ENCODE measurements around the gene TMEM213. TPM values are rescaled to one million over a fixed set of nuclear protein-coding genes. Genes with fewer than 3 reads are reported as not detected.

The TMEM213 gene
- total RNA-seq, 1 donor from 2014 or later, result not detected

DNA sequence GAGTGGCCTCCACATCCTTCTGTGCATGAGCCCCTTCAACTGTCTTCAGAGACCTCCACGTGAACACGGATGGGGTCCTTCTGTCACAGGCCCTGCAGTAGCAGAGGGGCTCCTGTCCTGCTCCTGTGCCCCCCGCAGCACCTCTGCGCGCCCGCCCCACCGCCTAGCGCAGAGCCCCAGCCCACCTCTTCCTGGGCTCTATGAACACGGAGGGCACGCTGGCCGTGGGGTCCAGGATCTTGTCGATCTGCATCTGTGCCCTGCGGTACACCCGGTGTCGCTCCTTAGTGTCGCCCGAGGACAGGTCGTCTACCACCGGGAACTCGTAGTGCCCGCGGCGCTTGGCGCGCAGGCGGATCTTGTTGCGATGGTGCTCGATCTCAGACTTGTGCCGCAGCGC, 71.6 kb downstream of the TMEM213 start:
- TF ChIP-seq, protein P1, sequence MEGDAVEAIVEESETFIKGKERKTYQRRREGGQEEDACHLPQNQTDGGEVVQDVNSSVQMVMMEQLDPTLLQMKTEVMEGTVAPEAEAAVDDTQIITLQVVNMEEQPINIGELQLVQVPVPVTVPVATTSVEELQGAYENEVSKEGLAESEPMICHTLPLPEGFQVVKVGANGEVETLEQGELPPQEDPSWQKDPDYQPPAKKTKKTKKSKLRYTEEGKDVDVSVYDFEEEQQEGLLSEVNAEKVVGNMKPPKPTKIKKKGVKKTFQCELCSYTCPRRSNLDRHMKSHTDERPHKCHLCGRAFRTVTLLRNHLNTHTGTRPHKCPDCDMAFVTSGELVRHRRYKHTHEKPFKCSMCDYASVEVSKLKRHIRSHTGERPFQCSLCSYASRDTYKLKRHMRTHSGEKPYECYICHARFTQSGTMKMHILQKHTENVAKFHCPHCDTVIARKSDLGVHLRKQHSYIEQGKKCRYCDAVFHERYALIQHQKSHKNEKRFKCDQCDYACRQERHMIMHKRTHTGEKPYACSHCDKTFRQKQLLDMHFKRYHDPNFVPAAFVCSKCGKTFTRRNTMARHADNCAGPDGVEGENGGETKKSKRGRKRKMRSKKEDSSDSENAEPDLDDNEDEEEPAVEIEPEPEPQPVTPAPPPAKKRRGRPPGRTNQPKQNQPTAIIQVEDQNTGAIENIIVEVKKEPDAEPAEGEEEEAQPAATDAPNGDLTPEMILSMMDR (conservative IDR thresholded peaks at IDR 0.05), result no peak
- Mint-ChIP-seq H3K36me3 (ENCODE audit: low read depth) (peaks cover 17% of the 10 kb centered on the region), H3K9me3 (no peaks in the 10 kb centered on the region), H3K27ac (ENCODE audit: unreplicated experiment) (peak overlapping the region; percentile 43), H3K4me1 (no peaks in the 10 kb centered on the region), H3K27me3 (ENCODE audit: low read depth) (no peaks in the 10 kb centered on the region), H3K4me3 (no peak overlapping the region)
- no peak for DNase-seq (ENCODE audit: low read depth, low spot score)

DNA sequence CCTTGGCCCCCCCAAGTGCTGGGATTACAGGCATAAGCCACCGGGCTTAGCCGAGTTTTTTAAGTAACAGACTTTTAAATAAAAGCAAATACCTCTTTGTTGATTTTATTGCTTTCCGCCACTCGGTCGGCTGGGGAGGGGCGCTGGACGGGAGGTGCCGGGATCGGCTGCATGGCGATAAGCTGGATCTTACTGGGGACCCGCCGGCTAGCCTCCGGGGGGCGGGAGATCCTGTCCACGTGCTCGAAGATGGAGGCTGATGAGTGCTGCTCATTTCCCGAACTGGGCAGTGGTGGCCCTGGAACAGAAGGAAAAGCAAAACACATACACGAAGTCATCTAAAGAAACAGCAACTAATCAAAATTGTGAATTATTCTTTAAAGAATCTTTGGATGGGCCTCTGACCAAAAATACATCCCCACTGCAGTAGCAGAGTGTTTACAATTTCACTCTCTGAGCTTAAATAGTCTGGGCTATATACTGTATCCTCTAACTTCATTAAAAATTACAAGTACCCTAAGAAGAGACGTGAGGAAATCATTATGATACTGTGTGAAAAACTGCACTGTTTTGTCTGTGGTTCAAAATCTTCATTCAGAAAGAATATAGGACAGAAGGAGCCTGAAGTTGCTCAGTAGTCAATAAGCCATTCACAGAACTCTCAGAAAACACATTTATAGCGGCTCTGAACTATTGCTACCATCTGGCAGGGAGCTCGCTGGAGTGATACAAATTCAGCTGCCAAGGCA, 73.4 kb downstream of the TMEM213 start:
- H3K4me1 Mint-ChIP-seq, result no peaks in the 10 kb centered on the region
- H3K27me3 Mint-ChIP-seq (ENCODE audit: low read depth), result no peaks in the 10 kb centered on the region
- peaks cover 10% of the 10 kb centered on the region for H3K36me3 Mint-ChIP-seq (ENCODE audit: low read depth)
- H3K9me3 Mint-ChIP-seq, result no peaks in the 10 kb centered on the region
- DNase-seq (ENCODE audit: low read depth, low spot score), result no peak
- TF ChIP-seq, protein P1 (conservative IDR thresholded peaks at IDR 0.05), result no peak
- H3K4me3 Mint-ChIP-seq, result no peak overlapping the region
- no peak overlapping the region for H3K27ac Mint-ChIP-seq (ENCODE audit: unreplicated experiment)

DNA sequence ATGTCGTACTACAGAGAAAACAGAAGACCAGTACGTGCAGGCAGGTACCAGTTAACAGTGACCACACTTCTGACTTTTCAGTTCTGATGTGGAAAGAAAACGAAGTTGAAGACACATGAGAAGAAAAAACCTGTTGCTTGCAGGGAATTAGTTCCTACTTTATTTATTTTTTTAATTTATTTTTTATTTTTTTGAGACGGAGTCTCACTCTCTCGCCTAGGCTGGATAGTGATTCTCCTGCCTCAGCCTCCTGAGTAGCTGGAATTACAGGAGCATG, 74.0 kb downstream of the TMEM213 start:
- H3K4me3 Mint-ChIP-seq, result no peak overlapping the region
- DNase-seq (ENCODE audit: low read depth, low spot score), result no peak
- H3K9me3 Mint-ChIP-seq, result no peaks in the 10 kb centered on the region
- no peaks in the 10 kb centered on the region for H3K4me1 Mint-ChIP-seq
- peaks cover 12% of the 10 kb centered on the region for H3K36me3 Mint-ChIP-seq (ENCODE audit: low read depth)
- TF ChIP-seq, protein P1 (conservative IDR thresholded peaks at IDR 0.05), result no peak
- H3K27ac Mint-ChIP-seq (ENCODE audit: unreplicated experiment), result no peak overlapping the region
- H3K27me3 Mint-ChIP-seq (ENCODE audit: low read depth), result no peaks in the 10 kb centered on the region

DNA sequence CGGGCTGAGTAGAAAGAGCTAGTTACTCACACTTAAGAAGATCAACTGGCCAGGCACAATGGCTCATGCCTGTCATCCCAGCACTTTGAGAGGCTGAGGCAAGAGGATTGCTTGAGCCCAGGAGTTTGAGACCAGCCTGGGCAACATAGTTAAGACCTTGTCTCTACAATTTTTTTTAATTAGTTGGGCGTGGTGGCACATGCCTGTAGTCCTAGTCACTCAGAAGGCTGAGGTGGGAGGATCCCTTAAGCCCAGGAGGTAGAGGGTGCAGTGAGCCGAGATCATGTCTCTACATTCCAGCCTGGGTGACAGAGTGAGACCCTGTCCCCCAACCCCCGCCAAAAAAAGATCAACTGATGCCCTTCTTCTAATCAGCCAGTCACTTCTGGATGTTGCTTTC, 74.8 kb downstream of the TMEM213 start:
- Mint-ChIP-seq H3K4me3 (no peak overlapping the region), H3K36me3 (ENCODE audit: low read depth) (peaks cover 12% of the 10 kb centered on the region)

DNA sequence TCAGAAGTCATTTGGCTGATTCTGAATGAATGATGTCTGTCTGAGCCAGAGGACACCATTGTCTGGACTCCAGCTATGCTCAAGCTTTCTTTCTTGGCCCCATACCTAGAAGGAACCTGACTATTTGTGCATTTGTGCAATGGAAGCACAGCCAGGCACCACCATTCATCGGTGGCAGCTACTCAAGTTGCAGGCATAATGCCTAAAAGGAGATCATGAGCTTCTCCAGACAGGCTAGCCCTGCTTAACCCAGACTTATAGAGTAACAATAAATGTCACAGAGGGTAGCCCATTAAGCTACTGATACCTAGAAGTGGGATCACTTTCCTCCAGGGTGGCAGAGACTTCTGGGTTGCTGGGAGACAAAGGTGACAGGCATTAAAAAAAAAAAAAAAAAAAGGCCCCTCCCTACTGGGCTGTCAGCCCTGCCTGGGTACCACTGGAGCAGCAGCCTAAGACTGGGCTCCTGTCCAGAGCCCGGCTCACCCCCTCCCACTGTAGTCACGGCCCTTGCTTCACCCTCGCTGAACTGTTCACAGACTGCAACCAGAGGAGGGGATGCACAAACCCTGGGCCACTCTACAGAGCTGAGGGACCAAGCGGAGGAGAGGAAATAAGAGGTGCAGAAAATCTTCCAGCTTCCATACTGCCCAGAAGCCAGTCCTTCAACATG, 75.6 kb downstream of the TMEM213 start:
- no peak overlapping the region for H3K27ac Mint-ChIP-seq (ENCODE audit: unreplicated experiment)
- H3K27me3 Mint-ChIP-seq (ENCODE audit: low read depth), result no peaks in the 10 kb centered on the region
- no peak overlapping the region for H3K4me3 Mint-ChIP-seq
- H3K4me1 Mint-ChIP-seq, result no peaks in the 10 kb centered on the region
- peaks cover 12% of the 10 kb centered on the region for H3K36me3 Mint-ChIP-seq (ENCODE audit: low read depth)
- TF ChIP-seq, protein P1 (conservative IDR thresholded peaks at IDR 0.05), result no peak
- no peak for DNase-seq (ENCODE audit: low read depth, low spot score)
- H3K9me3 Mint-ChIP-seq, result no peaks in the 10 kb centered on the region

More for the DNA sequence above, 74.8 kb downstream of the TMEM213 start:
- Mint-ChIP-seq H3K27ac (ENCODE audit: unreplicated experiment) (no peak overlapping the region), H3K4me1 (no peaks in the 10 kb centered on the region), H3K9me3 (no peaks in the 10 kb centered on the region), H3K27me3 (ENCODE audit: low read depth) (no peaks in the 10 kb centered on the region)
- TF ChIP-seq, protein P1 (conservative IDR thresholded peaks at IDR 0.05), result no peak
- DNase-seq (ENCODE audit: low read depth, low spot score), result no peak

All from neural crest cell (in vitro differentiated cells).